Psoas muscle (tissue), 8 donors: ENCODE results near the gene CFAP97D2. TPM values are rescaled to one million over a fixed set of nuclear protein-coding genes. Genes with fewer than 3 reads are reported as not detected.
A peak's percentile ranks its signal among the peaks of the same experiment; 100 is the strongest.

Experiments
- ATAC-seq, 4 donors: fragments of 200-7000 bp; cut with Tn5 transposase; one replicate each; pipeline ENCODE4 v1.9.1; 2020; ENCODE audit warnings: moderate library complexity in 3 of 4, mild to moderate bottlenecking in 2 of 4
- DNase-seq, 2 donors: peaks; one replicate each; pipeline ENCODE4 v3.0.0-alpha.2; 2020
- H3K27ac ChIP-seq: fragments of 200-600 bp; one replicate; pipeline ENCODE4 v1.8.0; 2022
- H3K27me3 ChIP-seq, 3 donors: fragments of 200-600 bp in 1 of 3; one replicate each; pipeline versions ENCODE4 v1.6.1 to v1.8.0; 2013 to 2022; ENCODE audit warnings: low read length in 2 of 3, mild to moderate bottlenecking in 2 of 3, moderate library complexity in 1 of 3; ENCODE audit not compliant: insufficient read depth in 3 of 3
- H3K36me3 ChIP-seq, 2 donors: fragments of 200-600 bp in 1 of 2; one replicate each; pipeline versions ENCODE4 v1.6.1 to v1.8.0; 2013 to 2022; ENCODE audit warnings: low read depth in 1 of 2, mild to moderate bottlenecking in 1 of 2, moderate library complexity in 1 of 2; ENCODE audit not compliant: insufficient read depth in 1 of 2
- H3K4me1 ChIP-seq: fragments of 200-600 bp; one replicate; pipeline ENCODE4 v1.8.0; 2022
- H3K4me3 ChIP-seq: fragments of 200-600 bp; one replicate; pipeline ENCODE4 v1.8.0; 2022; ENCODE audit warnings: mild to moderate bottlenecking
- H3K9me3 ChIP-seq: fragments of 200-600 bp; one replicate; pipeline ENCODE4 v1.8.0; 2022
- CTCF ChIP-seq: fragments of 200-600 bp; IDR thresholded peaks from one replicate; pipeline ENCODE4 v1.8.0; 2022; ENCODE audit warnings: antibody characterized with exemption
- WGBS, 3 donors: extraction: QIAGEN DNeasy Blood & Tissue Kit; methylation state at CpG; one replicate each; pipeline versions ENCODE4 v1.1.6 to v1.1.7; 2013; 5-methylcytosine and 5-hydroxymethylcytosine counted together
- intact Hi-C, 2 donors: fragments of 100-400 bp; cut with DNase I; formaldehyde crosslinking; loops; one replicate each; pipeline versions ENCODE4 v1.11.0 to v1.14.2; 2022
- polyA plus RNA-seq, 3 donors: library from polyadenylated mRNA; stranded (reverse); fragments of 200-250 nt; gene quantifications; one replicate each; pipeline ENCODE4 v1.2.3, GENCODE V29; 2013
- total RNA-seq, 4 donors: library from RNA; stranded (reverse); fragmentation: NEBNext Ultra II Directional in 2 of 4; extraction: Animal tissue kit (Norgen Biotek cat#: 25700) in 2 of 4; gene quantifications; one replicate each; pipeline versions ENCODE4 v1.2.1 to v1.2.4, GENCODE V29; 2021 to 2023
- donor health status: healthy with polysubstance abuse.
- donor health status: DM: no; HTN: no; CAD: no; lungs with moderate emphysema.
- donor health status: Bipolar disorder and iron deficiency.
- donor health status: healthy.
- donor health status: DM: yes; HTN: yes; CAD: no.
- donor health status: DM: no; HTN: no; CAD: no.
- donor health status: DM: no; HTN: no; CAD: no.
- donor health status: DM: yes; HTN: yes; CAD: no.

The CFAP97D2 gene
- total and polyA plus RNA-seq, 7 donors: 0.09 TPM; not detected in 6

GRCh38 chr13:114166381-114167131, 12.5 kb upstream of the CFAP97D2 start:
- Histone ChIP-seq H3K9me3 (no peaks in the 10 kb centered on the region), H3K4me1 (peaks cover 12% of the 10 kb centered on the region), H3K36me3 (no peaks in the 10 kb centered on the region), H3K4me3 (no peak overlapping the region), H3K27me3 (peaks cover 0 to 6% (median 4%) of the 10 kb centered on the region in 3 donors), H3K27ac (peak overlapping the region; percentile 6)
- intact Hi-C loops: no loop called here
- peak; percentile 39 to 69 (median 57) for ATAC-seq
- 14 to 20% (median 19%) methylated on average over 20 of the region's 20 CpGs for WGBS, 3 donors
- no peak for TF ChIP-seq CTCF
- peak in 1 of 2 donors; percentile 38 for DNase-seq

GRCh38 chr13:114167426-114167825, 11.6 kb upstream of the CFAP97D2 start:
- Histone ChIP-seq H3K4me3 (no peak overlapping the region), H3K9me3 (peaks cover 4% of the 10 kb centered on the region), H3K27me3 (no peaks in the 10 kb centered on the region), H3K4me1 (peaks cover 11% of the 10 kb centered on the region), H3K27ac (no peak overlapping the region), H3K36me3 (no peaks in the 10 kb centered on the region)
- no peak for TF ChIP-seq CTCF
- intact Hi-C loops: no loop called here
- ATAC-seq: no peak
- WGBS, 3 donors: 74 to 81% (median 80%) methylated on average over 5 of the region's 5 CpGs
- no peak for DNase-seq

- H3K4me1 ChIP-seq: peaks cover 9% of the 10 kb centered on the region
- H3K27ac ChIP-seq: no peak overlapping the region
- no peak for TF ChIP-seq CTCF
- no peak for ATAC-seq
- DNase-seq: no peak
- H3K36me3 ChIP-seq: no peaks in the 10 kb centered on the region
- H3K27me3 ChIP-seq: no peaks in the 10 kb centered on the region
- H3K9me3 ChIP-seq: peaks cover 8% of the 10 kb centered on the region
- WGBS, 3 donors: 96 to 98% (median 98%) methylated on average over 5 of the region's 5 CpGs
- no peak overlapping the region for H3K4me3 ChIP-seq
- intact Hi-C loops: no loop called here
Observed at GRCh38 chr13:114167885-114168284, 11.2 kb upstream of the CFAP97D2 start.

GRCh38 chr13:114173272-114173671, 5.8 kb upstream of the CFAP97D2 start:
- H3K27ac ChIP-seq: no peak overlapping the region
- no peak overlapping the region for H3K4me3 ChIP-seq
- H3K27me3 ChIP-seq: peaks cover 0 to 2% (median 0%) of the 10 kb centered on the region in 3 donors
- TF ChIP-seq CTCF: no peak
- WGBS, 3 donors: 38 to 55% (median 39%) methylated on average over 3 of the region's 3 CpGs
- H3K4me1 ChIP-seq: no peaks in the 10 kb centered on the region
- peaks cover 0 to 2% of the 10 kb centered on the region in 2 donors for H3K36me3 ChIP-seq
- peaks cover 17% of the 10 kb centered on the region for H3K9me3 ChIP-seq
- DNase-seq: no peak
- intact Hi-C loops: no loop called here
- ATAC-seq: no peak
